Sigmoid colon (tissue), 7 donors: ENCODE measurements around the gene TEKT5. TPM values are rescaled to one million over a fixed set of nuclear protein-coding genes. Genes with fewer than 3 reads are reported as not detected.
A peak's percentile ranks its signal among the peaks of the same experiment; 100 is the strongest.

Experiments
- DNase-seq: peaks from one replicate; pipeline ENCODE4 v3.0.0-alpha.2; 2019
- H3K27ac ChIP-seq, 4 donors: fragments of 200-600 bp; sonication (generic); one replicate each; pipeline ENCODE4 v1.5.1; 2016 to 2019; ENCODE audit warnings: mild to moderate bottlenecking in 1 of 4
- H3K27me3 ChIP-seq, 3 donors: fragments of 200-600 bp; sonication (generic); one replicate each; pipeline ENCODE4 v1.5.1; 2019; ENCODE audit warnings: mild to moderate bottlenecking in 1 of 3
- H3K36me3 ChIP-seq, 4 donors: fragments of 200-600 bp; sonication (generic); one replicate each; pipeline ENCODE4 v1.5.1; 2016 to 2019
- H3K4me1 ChIP-seq, 4 donors: fragments of 200-600 bp; sonication (generic); one replicate each; pipeline ENCODE4 v1.5.1; 2017 to 2019
- H3K4me3 ChIP-seq, 4 donors: fragments of 200-600 bp; sonication (generic); one replicate each; pipeline ENCODE4 v1.5.1; 2017 to 2019; ENCODE audit warnings: mild to moderate bottlenecking in 2 of 4, moderate library complexity in 1 of 4
- H3K9me3 ChIP-seq, 4 donors: fragments of 200-600 bp in 3 of 4; sonication (generic) in 3 of 4; one replicate each; pipeline versions ENCODE4 v1.5.1 to v1.6.1; 2013 to 2019
- CTCF ChIP-seq, 4 experiments: fragments of 450-650 bp in 3 of 4; fragments of 200-600 bp in 1 of 4; IDR thresholded peaks; one replicate each; pipeline ENCODE4 v1.5.1; 2016 to 2019; ENCODE audit warnings: antibody characterized with exemption in 4 of 4, mild to moderate bottlenecking in 3 of 4, moderate library complexity in 2 of 4
- EP300 ChIP-seq, 4 donors: sonication (generic); formaldehyde crosslinking; IDR thresholded peaks; one replicate each; pipeline ENCODE4 v1.6.1; 2017; ENCODE audit warnings: antibody characterized with exemption in 4 of 4
- POLR2A ChIP-seq, 2 donors: fragments of 450-650 bp; IDR thresholded peaks; one replicate each; pipeline ENCODE4 v1.6.1; 2016; ENCODE audit warnings: antibody characterized with exemption in 2 of 2, mild to moderate bottlenecking in 2 of 2, moderate library complexity in 2 of 2
- POLR2AphosphoS5 ChIP-seq, 4 donors: sonication (generic); formaldehyde crosslinking; IDR thresholded peaks; one replicate each; pipeline ENCODE4 v1.6.1; 2017; ENCODE audit warnings: antibody characterized with exemption in 4 of 4
- WGBS, 2 donors: extraction: QIAGEN DNeasy Blood & Tissue Kit; methylation state at CpG; one replicate each; pipeline ENCODE4 v1.1.7; 2013; 5-methylcytosine and 5-hydroxymethylcytosine counted together
- intact Hi-C: fragments of 100-400 bp; cut with DNase I; formaldehyde crosslinking; loops from one replicate; pipeline ENCODE4 v1.15.1; 2023
- polyA plus RNA-seq, 3 donors: library from polyadenylated mRNA; stranded (reverse); fragments of 200-250 nt; gene quantifications; one replicate each; pipeline ENCODE4 v1.2.3, GENCODE V29; 2013
- total RNA-seq, 4 donors: library from RNA; depleted of rRNA; stranded (reverse); fragments of >200 nt; gene quantifications; one replicate each; pipeline ENCODE4 v1.1.0, GENCODE V29; 2016
- donor health status: healthy with polysubstance abuse.
- donor health status: Bipolar disorder and iron deficiency.
- donor health status: healthy.

Gene TEKT5
- total and polyA plus RNA-seq, 7 donors, result 0.09 to 2.1 (median 0.83) TPM; not detected in 4

DNA sequence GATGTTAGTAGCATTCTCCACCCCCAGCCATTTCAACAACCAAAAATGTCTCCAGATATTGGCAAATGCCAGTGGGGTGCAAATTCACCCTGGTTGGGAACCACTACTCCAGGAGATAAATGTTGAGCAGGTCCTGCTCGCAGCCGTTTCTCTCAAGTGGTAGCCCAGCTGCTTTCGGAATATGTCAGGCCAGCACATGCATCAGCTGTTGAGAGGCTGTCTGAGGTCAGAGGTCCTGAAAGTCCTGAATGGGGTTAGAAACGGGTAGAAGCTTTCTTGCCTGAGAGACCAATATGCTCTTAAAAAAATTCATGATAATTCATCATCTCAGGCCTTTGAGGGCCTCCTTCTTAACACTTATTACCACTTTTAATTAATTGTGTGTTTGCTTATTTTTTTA lies 31.0 kb downstream of the TEKT5 start:
- H3K27me3 ChIP-seq, result no peaks in the 10 kb centered on the region
- no peak overlapping the region for H3K4me3 ChIP-seq
- DNase-seq, result no peak
- WGBS, 2 donors, result 68 to 82% methylated on average over 4 of the region's 4 CpGs
- no peak overlapping the region for H3K27ac ChIP-seq
- peaks cover 0 to 3% (median 0%) of the 10 kb centered on the region in 4 donors for H3K4me1 ChIP-seq
- no peaks in the 10 kb centered on the region for H3K9me3 ChIP-seq
- TF ChIP-seq POLR2AphosphoS5 (IDR thresholded peaks at IDR 0.05), result no peak
- TF ChIP-seq EP300 (IDR thresholded peaks at IDR 0.05), result no peak
- no peak for TF ChIP-seq POLR2A (IDR thresholded peaks at IDR 0.05)
- no peak for TF ChIP-seq CTCF (IDR thresholded peaks at IDR 0.05)
- intact Hi-C loops, result no loop called here
- H3K36me3 ChIP-seq, result no peaks in the 10 kb centered on the region

DNA sequence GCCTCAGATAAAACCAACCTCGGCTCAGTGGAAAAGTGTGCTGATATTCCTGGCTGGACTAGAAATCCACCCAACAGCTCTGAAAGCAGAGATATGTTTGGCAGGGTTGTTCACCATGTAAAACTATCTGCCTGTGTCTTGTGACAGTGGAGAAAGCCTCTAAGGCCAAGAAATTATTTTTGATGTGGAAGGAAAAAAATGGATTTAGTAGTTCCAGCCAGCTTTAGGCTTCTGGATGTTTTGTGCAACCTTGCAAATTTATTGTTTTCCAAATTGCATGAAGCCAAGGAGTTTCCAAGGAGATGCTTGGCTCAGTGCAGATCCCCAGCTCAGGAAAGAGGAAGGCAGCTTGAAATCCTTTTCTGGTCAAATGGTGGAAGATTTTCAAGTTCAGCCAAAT lies 31.6 kb downstream of the TEKT5 start:
- no peaks in the 10 kb centered on the region for H3K27me3 ChIP-seq
- 68 to 76% methylated on average over 1 of the region's 1 CpG for WGBS, 2 donors
- intact Hi-C loops, result no loop called here

DNA sequence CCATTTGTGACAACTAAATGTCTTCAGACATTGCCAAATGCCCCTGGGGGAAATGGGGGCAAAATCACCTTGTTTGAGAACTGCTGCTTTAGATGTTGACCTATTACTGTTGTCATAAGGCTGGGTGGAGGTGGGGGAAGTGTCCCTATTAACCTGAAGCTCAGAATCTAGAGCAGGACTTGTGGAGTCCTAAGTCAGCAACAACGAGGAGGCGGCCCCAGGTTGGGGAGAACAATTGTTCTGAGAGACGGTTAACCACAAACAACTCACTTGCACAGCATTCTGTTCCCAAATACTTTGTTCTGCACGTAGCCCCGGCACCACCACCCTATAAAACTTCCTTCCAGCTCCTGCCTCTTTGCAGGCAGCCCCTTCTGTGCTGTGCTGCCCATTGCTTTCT lies 32.5 kb downstream of the TEKT5 start:
- no peak for DNase-seq
- no peaks in the 10 kb centered on the region for H3K36me3 ChIP-seq
- no peaks in the 10 kb centered on the region for H3K27me3 ChIP-seq
- intact Hi-C loops, result no loop called here
- 77 to 80% methylated on average over 5 of the region's 5 CpGs for WGBS, 2 donors
- TF ChIP-seq POLR2A (IDR thresholded peaks at IDR 0.05) (no peak), POLR2AphosphoS5 (IDR thresholded peaks at IDR 0.05) (no peak), EP300 (IDR thresholded peaks at IDR 0.05) (no peak), CTCF (IDR thresholded peaks at IDR 0.05) (no peak)
- H3K27ac ChIP-seq, result no peak overlapping the region
- H3K9me3 ChIP-seq, result no peaks in the 10 kb centered on the region
- H3K4me1 ChIP-seq, result peaks cover 0 to 3% (median 0%) of the 10 kb centered on the region in 4 donors
- H3K4me3 ChIP-seq, result no peak overlapping the region

More for the DNA sequence above, 31.6 kb downstream of the TEKT5 start:
- no peak overlapping the region for H3K4me3 ChIP-seq
- no peak overlapping the region for H3K27ac ChIP-seq
- H3K4me1 ChIP-seq, result peaks cover 0 to 3% (median 0%) of the 10 kb centered on the region in 4 donors
- DNase-seq, result no peak
- H3K9me3 ChIP-seq, result no peaks in the 10 kb centered on the region
- no peaks in the 10 kb centered on the region for H3K36me3 ChIP-seq
- TF ChIP-seq POLR2AphosphoS5 (IDR thresholded peaks at IDR 0.05) (peak in 1 of 4 donors; percentile 27), CTCF (IDR thresholded peaks at IDR 0.05) (no peak), EP300 (IDR thresholded peaks at IDR 0.05) (no peak)

- H3K36me3 ChIP-seq, result no peaks in the 10 kb centered on the region
- peaks cover 0 to 3% (median 0%) of the 10 kb centered on the region in 4 donors for H3K4me1 ChIP-seq
- H3K27me3 ChIP-seq, result no peaks in the 10 kb centered on the region
- TF ChIP-seq POLR2AphosphoS5 (IDR thresholded peaks at IDR 0.05) (no peak), POLR2A (IDR thresholded peaks at IDR 0.05) (no peak), CTCF (IDR thresholded peaks at IDR 0.05) (no peak), EP300 (IDR thresholded peaks at IDR 0.05) (no peak)
- WGBS, 2 donors, result 37 to 85% methylated on average over 1 of the region's 1 CpG
- intact Hi-C loops, result no loop called here
- no peak overlapping the region for H3K4me3 ChIP-seq
- H3K9me3 ChIP-seq, result no peaks in the 10 kb centered on the region
- H3K27ac ChIP-seq, result no peak overlapping the region
- no peak for DNase-seq
Measured at GRCh38 chr16:10661737-10662136, 33.0 kb downstream of the TEKT5 start.

DNA sequence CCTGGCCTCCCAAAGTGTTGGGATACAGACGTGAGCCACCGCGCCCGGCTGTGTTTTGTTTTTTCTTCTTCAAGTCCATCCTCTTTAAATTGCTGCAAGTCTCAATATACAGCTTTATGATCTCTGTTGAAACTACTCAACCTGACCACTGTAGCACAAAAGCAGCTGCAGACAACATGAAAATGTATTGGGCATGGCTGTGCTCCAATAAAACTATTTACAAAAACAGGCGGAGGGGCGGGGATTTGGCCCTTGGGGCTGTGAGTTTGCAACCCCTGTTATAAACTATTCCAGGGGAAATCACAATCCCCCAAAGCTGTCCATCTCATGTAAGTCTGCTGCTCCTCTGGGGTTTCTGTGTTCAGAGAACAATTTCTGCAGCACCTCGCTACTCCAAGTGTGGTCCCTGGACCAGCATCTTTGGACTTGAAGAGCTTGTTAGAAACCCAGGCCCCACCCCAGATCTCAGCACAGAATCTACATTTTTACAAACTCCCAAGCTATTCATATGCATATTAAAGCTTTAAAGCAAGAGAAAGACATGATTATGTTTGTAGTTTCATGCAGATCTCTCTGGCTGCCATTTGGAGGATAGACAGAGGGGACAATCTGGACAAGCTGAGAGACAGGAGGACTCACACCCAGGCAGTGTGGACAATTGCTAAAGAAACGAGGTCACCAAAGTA lies 33.6 kb downstream of the TEKT5 start:
- no peaks in the 10 kb centered on the region for H3K27me3 ChIP-seq
- intact Hi-C loops, result no loop called here
- no peaks in the 10 kb centered on the region for H3K36me3 ChIP-seq
- DNase-seq, result no peak
- no peaks in the 10 kb centered on the region for H3K9me3 ChIP-seq
- H3K27ac ChIP-seq, result no peak overlapping the region
- peaks cover 0 to 3% (median 0%) of the 10 kb centered on the region in 4 donors for H3K4me1 ChIP-seq
- TF ChIP-seq CTCF (IDR thresholded peaks at IDR 0.05) (no peak), EP300 (IDR thresholded peaks at IDR 0.05) (no peak), POLR2A (IDR thresholded peaks at IDR 0.05) (no peak), POLR2AphosphoS5 (IDR thresholded peaks at IDR 0.05) (no peak)
- no peak overlapping the region for H3K4me3 ChIP-seq
- WGBS, 2 donors, result 35 to 70% methylated on average over 8 of the region's 8 CpGs
